ENCODE results near the gene MT2A.

DNA sequence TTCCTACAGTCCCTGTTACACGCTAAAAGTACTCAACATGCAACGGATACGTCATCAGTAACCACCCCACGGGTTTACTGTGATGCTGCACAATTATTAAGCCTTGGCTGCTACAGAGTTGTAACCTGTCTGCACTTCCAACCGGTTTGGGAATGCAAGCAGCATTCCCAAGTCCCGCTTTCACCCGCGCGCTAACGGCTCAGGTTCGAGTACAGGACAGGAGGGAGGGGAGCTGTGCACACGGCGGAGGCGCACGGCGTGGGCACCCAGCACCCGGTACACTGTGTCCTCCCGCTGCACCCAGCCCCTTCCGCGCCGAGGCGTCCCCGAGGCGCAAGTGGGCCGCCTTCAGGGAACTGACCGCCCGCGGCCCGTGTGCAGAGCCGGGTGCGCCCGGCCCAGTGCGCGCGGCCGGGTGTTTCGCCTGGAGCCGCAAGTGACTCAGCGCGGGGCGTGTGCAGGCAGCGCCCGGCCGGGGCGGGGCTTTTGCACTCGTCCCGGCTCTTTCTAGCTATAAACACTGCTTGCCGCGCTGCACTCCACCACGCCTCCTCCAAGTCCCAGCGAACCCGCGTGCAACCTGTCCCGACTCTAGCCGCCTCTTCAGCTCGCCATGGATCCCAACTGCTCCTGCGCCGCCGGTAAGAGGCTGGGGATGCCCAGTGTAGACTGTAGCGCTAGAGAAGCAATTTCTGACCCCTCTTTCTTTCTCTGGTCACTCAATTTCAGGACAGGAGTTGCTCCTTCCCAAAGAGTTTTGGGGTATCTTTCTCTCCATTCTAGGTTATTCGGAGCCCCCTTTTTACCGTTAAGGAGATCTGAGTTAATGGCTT lies at the start of gene MT2A:
- TF ChIP-seq, protein P1, sequence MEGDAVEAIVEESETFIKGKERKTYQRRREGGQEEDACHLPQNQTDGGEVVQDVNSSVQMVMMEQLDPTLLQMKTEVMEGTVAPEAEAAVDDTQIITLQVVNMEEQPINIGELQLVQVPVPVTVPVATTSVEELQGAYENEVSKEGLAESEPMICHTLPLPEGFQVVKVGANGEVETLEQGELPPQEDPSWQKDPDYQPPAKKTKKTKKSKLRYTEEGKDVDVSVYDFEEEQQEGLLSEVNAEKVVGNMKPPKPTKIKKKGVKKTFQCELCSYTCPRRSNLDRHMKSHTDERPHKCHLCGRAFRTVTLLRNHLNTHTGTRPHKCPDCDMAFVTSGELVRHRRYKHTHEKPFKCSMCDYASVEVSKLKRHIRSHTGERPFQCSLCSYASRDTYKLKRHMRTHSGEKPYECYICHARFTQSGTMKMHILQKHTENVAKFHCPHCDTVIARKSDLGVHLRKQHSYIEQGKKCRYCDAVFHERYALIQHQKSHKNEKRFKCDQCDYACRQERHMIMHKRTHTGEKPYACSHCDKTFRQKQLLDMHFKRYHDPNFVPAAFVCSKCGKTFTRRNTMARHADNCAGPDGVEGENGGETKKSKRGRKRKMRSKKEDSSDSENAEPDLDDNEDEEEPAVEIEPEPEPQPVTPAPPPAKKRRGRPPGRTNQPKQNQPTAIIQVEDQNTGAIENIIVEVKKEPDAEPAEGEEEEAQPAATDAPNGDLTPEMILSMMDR (conservative IDR thresholded peaks at IDR 0.05; ENCODE audit: low read depth, low read length): no peak
- TF ChIP-seq EZH2 (IDR thresholded peaks at IDR 0.05; ENCODE audit: low read length, unreplicated experiment): no peak
- peak; percentile 95 for TF ChIP-seq EZH2phosphoT487 (IDR thresholded peaks at IDR 0.05; ENCODE audit: borderline replicate concordance, low read length)
